Lower lobe of right lung (tissue), 2 donors: ENCODE measurements around the gene CAPNS1. TPM values are rescaled to one million over a fixed set of nuclear protein-coding genes. Genes with fewer than 3 reads are reported as not detected.

Experiments used
- ATAC-seq, 2 donors: fragments of 200-7000 bp; cut with Tn5 transposase; one replicate each; pipeline ENCODE4 v1.9.1; 2020 to 2022; ENCODE audit warnings: mild to moderate bottlenecking in 2 of 2, moderate library complexity in 2 of 2
- DNase-seq: peaks from one replicate; pipeline ENCODE4 v3.0.0-alpha.2; 2020
- H3K27ac ChIP-seq: fragments of 200-600 bp; one replicate; pipeline ENCODE4 v1.8.0; 2022
- H3K27me3 ChIP-seq: fragments of 200-600 bp; one replicate; pipeline ENCODE4 v1.8.0; 2022; ENCODE audit warnings: low read depth
- H3K36me3 ChIP-seq: fragments of 200-600 bp; one replicate; pipeline ENCODE4 v1.8.0; 2022; ENCODE audit warnings: mild to moderate bottlenecking
- H3K4me1 ChIP-seq: fragments of 200-600 bp; one replicate; pipeline ENCODE4 v1.8.0; 2022
- H3K4me3 ChIP-seq: fragments of 200-600 bp; one replicate; pipeline ENCODE4 v1.8.0; 2022; ENCODE audit warnings: mild to moderate bottlenecking
- H3K9me3 ChIP-seq: fragments of 200-600 bp; one replicate; pipeline ENCODE4 v1.8.0; 2022
- CTCF ChIP-seq: fragments of 200-600 bp; IDR thresholded peaks from one replicate; pipeline ENCODE4 v1.8.0; 2022; ENCODE audit warnings: antibody characterized with exemption, mild to moderate bottlenecking
- intact Hi-C: fragments of 100-400 bp; cut with DNase I; formaldehyde crosslinking; loops from one replicate; pipeline ENCODE4 v1.11.0; 2022
- total RNA-seq: library from RNA; stranded (reverse); fragmentation: NEBNext Ultra II Directional; extraction: Animal tissue kit (Norgen Biotek cat#: 25700); gene quantifications from one replicate; pipeline ENCODE4 v1.2.1, GENCODE V29; 2021
- donor health status: DM: no; HTN: yes; CAD: no; lungs with severe emphysema.

Gene CAPNS1
- total RNA-seq, 1 donor from 2014 or later = 584 TPM

GRCh38 chr19:36097036-36097435 lies 42.8 kb upstream of the CAPNS1 start:
- Histone ChIP-seq H3K9me3 (no peaks in the 10 kb centered on the region), H3K36me3 (no peaks in the 10 kb centered on the region), H3K27ac (no peak overlapping the region), H3K4me3 (no peak overlapping the region), H3K27me3 (no peaks in the 10 kb centered on the region), H3K4me1 (no peaks in the 10 kb centered on the region)
- intact Hi-C loops = no loop called here
- ATAC-seq (no peak), DNase-seq (no peak)
- TF ChIP-seq CTCF = no peak

GRCh38 chr19:36099166-36099785 lies 40.6 kb upstream of the CAPNS1 start:
- H3K27ac ChIP-seq = no peak overlapping the region
- DNase-seq (no peak), ATAC-seq (no peak)
- intact Hi-C loops = no loop called here
- H3K36me3 ChIP-seq = no peaks in the 10 kb centered on the region
- H3K4me3 ChIP-seq = no peak overlapping the region
- no peak for TF ChIP-seq CTCF
- H3K27me3 ChIP-seq = no peaks in the 10 kb centered on the region
- no peaks in the 10 kb centered on the region for H3K4me1 ChIP-seq
- no peaks in the 10 kb centered on the region for H3K9me3 ChIP-seq

GRCh38 chr19:36100476-36100875 lies 39.4 kb upstream of the CAPNS1 start:
- no peak for DNase-seq
- no peak overlapping the region for H3K4me3 ChIP-seq
- no peaks in the 10 kb centered on the region for H3K36me3 ChIP-seq
- intact Hi-C loops = no loop called here
- no peaks in the 10 kb centered on the region for H3K4me1 ChIP-seq
- H3K27ac ChIP-seq = no peak overlapping the region
- no peaks in the 10 kb centered on the region for H3K9me3 ChIP-seq
- no peaks in the 10 kb centered on the region for H3K27me3 ChIP-seq
- TF ChIP-seq CTCF = no peak
- no peak for ATAC-seq

GRCh38 chr19:36101550-36102327 lies 38.1 kb upstream of the CAPNS1 start:
- Histone ChIP-seq H3K36me3 (no peaks in the 10 kb centered on the region), H3K27me3 (no peaks in the 10 kb centered on the region), H3K27ac (no peak overlapping the region), H3K4me1 (no peaks in the 10 kb centered on the region), H3K4me3 (no peak overlapping the region), H3K9me3 (no peaks in the 10 kb centered on the region)
- intact Hi-C loops = no loop called here
- no peak for TF ChIP-seq CTCF
- DNase-seq = no peak
- ATAC-seq = no peak

- Histone ChIP-seq H3K4me1 (no peaks in the 10 kb centered on the region), H3K27me3 (no peaks in the 10 kb centered on the region), H3K4me3 (no peak overlapping the region), H3K9me3 (no peaks in the 10 kb centered on the region), H3K36me3 (no peaks in the 10 kb centered on the region), H3K27ac (no peak overlapping the region)
- intact Hi-C loops = no loop called here
- ATAC-seq (no peak), DNase-seq (no peak)
- TF ChIP-seq CTCF = no peak
Observed at GRCh38 chr19:36103040-36103626, 36.7 kb upstream of the CAPNS1 start.
